Ovary (tissue), 3 donors: Measurements from ENCODE around the gene ARAP1.

Experiments
- EP300 ChIP-seq: sonication (generic); formaldehyde crosslinking; IDR thresholded peaks from one replicate; pipeline ENCODE4 v1.6.1; 2017; ENCODE audit warnings: antibody characterized with exemption
- POLR2A ChIP-seq: fragments of 450-650 bp; IDR thresholded peaks from one replicate; pipeline ENCODE4 v1.6.1; 2017; ENCODE audit warnings: antibody characterized with exemption, mild to moderate bottlenecking, moderate library complexity
- TF ChIP-seq, protein P1 (sequence below), 3 donors: fragments of 450-650 bp in 2 of 3; fragments of 200-600 bp in 1 of 3; IDR thresholded peaks; one replicate each; pipeline versions ENCODE4 v1.5.1 to v1.8.0; 2016 to 2022; ENCODE audit warnings: antibody characterized with exemption in 3 of 3, mild to moderate bottlenecking in 1 of 3
- donor health status: DM: no; HTN: no; CAD: no.

DNA sequence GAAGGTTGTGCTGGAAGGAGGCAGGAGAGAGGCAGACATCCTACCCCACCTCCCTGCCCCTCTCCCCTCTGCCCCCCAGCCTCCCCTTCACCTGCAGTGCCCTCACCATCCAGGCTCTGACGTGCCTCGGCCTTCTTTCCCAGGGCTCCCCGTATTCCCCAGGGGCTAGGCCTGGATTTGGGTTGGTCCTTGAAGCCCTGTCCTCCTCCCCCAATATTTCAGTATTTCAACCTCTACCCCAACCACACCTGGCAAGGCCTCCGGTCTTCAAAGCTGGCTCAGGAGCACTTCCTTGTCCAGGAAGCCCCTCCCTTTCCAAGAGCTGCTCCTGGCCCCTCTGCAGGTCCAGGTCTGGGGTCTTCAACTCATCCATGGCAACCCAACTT lies 69.4 kb downstream of the ARAP1 start:
- TF ChIP-seq, protein P1, sequence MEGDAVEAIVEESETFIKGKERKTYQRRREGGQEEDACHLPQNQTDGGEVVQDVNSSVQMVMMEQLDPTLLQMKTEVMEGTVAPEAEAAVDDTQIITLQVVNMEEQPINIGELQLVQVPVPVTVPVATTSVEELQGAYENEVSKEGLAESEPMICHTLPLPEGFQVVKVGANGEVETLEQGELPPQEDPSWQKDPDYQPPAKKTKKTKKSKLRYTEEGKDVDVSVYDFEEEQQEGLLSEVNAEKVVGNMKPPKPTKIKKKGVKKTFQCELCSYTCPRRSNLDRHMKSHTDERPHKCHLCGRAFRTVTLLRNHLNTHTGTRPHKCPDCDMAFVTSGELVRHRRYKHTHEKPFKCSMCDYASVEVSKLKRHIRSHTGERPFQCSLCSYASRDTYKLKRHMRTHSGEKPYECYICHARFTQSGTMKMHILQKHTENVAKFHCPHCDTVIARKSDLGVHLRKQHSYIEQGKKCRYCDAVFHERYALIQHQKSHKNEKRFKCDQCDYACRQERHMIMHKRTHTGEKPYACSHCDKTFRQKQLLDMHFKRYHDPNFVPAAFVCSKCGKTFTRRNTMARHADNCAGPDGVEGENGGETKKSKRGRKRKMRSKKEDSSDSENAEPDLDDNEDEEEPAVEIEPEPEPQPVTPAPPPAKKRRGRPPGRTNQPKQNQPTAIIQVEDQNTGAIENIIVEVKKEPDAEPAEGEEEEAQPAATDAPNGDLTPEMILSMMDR (IDR thresholded peaks at IDR 0.05) = no peak
- TF ChIP-seq EP300 = no peak
- no peak for TF ChIP-seq POLR2A
